Measurements from ENCODE around the gene RAB5IF.
"Not testable (repeated sequence)": the region's sequence is repeated elsewhere in the genome, so short reads cannot be mapped to it uniquely, and the experiment has no call there.

The RAB5IF gene

DNA sequence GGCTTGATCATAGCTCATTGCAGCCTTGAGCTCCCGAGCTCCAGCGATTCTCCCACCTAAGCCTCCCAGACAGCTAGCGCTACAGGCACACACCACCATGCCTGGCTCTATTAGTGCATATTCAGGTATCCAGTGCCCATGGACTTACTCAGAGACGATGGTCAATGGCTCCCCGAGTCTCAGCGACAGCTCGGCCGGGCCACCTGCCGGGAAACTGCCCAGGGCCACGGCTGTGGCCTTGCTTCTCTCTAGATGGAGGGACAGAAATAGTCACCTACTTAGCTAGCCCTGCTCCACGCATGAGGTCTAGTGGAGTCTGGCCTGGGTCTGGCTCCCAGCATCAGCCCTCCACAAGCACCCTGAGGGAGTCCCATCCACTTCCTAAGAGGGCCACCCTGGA lies 28.8 kb downstream of the RAB5IF start:
- no peaks in the 10 kb centered on the region for H3K79me2 ChIP-seq (ENCODE audit: insufficient read depth, low read length)
- no peak overlapping the region for H3K4me2 ChIP-seq (ENCODE audit: low read depth, low read length, poor library complexity, severe bottlenecking)
- H3K9me3 ChIP-seq (ENCODE audit: insufficient read depth, low read length) = no peaks in the 10 kb centered on the region
- no peak overlapping the region for H2AFZ ChIP-seq (ENCODE audit: low read depth, low read length, severe bottlenecking)
- H3K27me3 ChIP-seq (ENCODE audit: low read length) = no peaks in the 10 kb centered on the region
- no peaks in the 10 kb centered on the region for H3K36me3 ChIP-seq (ENCODE audit: low read length)
- no peaks in the 10 kb centered on the region for H4K20me1 ChIP-seq (ENCODE audit: low read depth, low read length)
- no peak overlapping the region for H3K27ac ChIP-seq (ENCODE audit: low read depth, low read length)
- H3K9me2 ChIP-seq (replicated peaks; ENCODE audit: insufficient read depth, low read length) = no peaks in the 10 kb centered on the region
- no peak overlapping the region for H3K4me3 ChIP-seq (ENCODE audit: insufficient read depth, low read length, poor library complexity, severe bottlenecking)
- H3F3A ChIP-seq (ENCODE audit: insufficient read depth) = no peaks in the 10 kb centered on the region
- TF ChIP-seq, protein P1, sequence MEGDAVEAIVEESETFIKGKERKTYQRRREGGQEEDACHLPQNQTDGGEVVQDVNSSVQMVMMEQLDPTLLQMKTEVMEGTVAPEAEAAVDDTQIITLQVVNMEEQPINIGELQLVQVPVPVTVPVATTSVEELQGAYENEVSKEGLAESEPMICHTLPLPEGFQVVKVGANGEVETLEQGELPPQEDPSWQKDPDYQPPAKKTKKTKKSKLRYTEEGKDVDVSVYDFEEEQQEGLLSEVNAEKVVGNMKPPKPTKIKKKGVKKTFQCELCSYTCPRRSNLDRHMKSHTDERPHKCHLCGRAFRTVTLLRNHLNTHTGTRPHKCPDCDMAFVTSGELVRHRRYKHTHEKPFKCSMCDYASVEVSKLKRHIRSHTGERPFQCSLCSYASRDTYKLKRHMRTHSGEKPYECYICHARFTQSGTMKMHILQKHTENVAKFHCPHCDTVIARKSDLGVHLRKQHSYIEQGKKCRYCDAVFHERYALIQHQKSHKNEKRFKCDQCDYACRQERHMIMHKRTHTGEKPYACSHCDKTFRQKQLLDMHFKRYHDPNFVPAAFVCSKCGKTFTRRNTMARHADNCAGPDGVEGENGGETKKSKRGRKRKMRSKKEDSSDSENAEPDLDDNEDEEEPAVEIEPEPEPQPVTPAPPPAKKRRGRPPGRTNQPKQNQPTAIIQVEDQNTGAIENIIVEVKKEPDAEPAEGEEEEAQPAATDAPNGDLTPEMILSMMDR (IDR thresholded peaks at IDR 0.05; ENCODE audit: insufficient read depth, low read length, poor library complexity, severe bottlenecking) = no peak
- no peak for TF ChIP-seq EZH2phosphoT487 (conservative IDR thresholded peaks at IDR 0.05; ENCODE audit: low read length)
- no peak overlapping the region for H3K9ac ChIP-seq (ENCODE audit: low read length)

GRCh38 chr20:36638876-36639400 lies 33.4 kb downstream of the RAB5IF start:
- not testable (repeated sequence) for H3K9me3 ChIP-seq (ENCODE audit: insufficient read depth, low read length); H2AFZ ChIP-seq (ENCODE audit: low read depth, low read length, severe bottlenecking); H3K79me2 ChIP-seq (ENCODE audit: insufficient read depth, low read length); H3K9me2 ChIP-seq (replicated peaks; ENCODE audit: insufficient read depth, low read length); H4K20me1 ChIP-seq (ENCODE audit: low read depth, low read length); H3K9ac ChIP-seq (ENCODE audit: low read length); H3K27ac ChIP-seq (ENCODE audit: low read depth, low read length); H3F3A ChIP-seq (ENCODE audit: insufficient read depth); H3K4me3 ChIP-seq (ENCODE audit: insufficient read depth, low read length, poor library complexity, severe bottlenecking); H3K36me3 ChIP-seq (ENCODE audit: low read length); H3K4me2 ChIP-seq (ENCODE audit: low read depth, low read length, poor library complexity, severe bottlenecking); H3K27me3 ChIP-seq (ENCODE audit: low read length)

- Histone ChIP-seq H3K4me2 (ENCODE audit: low read depth, low read length, poor library complexity, severe bottlenecking) (no peak overlapping the region), H4K20me1 (ENCODE audit: low read depth, low read length) (no peaks in the 10 kb centered on the region), H3K36me3 (ENCODE audit: low read length) (no peaks in the 10 kb centered on the region), H2AFZ (ENCODE audit: low read depth, low read length, severe bottlenecking) (no peak overlapping the region), H3K4me3 (ENCODE audit: insufficient read depth, low read length, poor library complexity, severe bottlenecking) (no peak overlapping the region), H3K27ac (ENCODE audit: low read depth, low read length) (no peak overlapping the region), H3K9me2 (replicated peaks; ENCODE audit: insufficient read depth, low read length) (no peaks in the 10 kb centered on the region), H3K9ac (ENCODE audit: low read length) (no peak overlapping the region), H3K9me3 (ENCODE audit: insufficient read depth, low read length) (no peaks in the 10 kb centered on the region), H3K79me2 (ENCODE audit: insufficient read depth, low read length) (no peaks in the 10 kb centered on the region), H3F3A (ENCODE audit: insufficient read depth) (no peaks in the 10 kb centered on the region), H3K27me3 (ENCODE audit: low read length) (no peaks in the 10 kb centered on the region)
- TF ChIP-seq, protein P1 (IDR thresholded peaks at IDR 0.05; ENCODE audit: insufficient read depth, low read length, poor library complexity, severe bottlenecking) = no peak
- TF ChIP-seq EZH2phosphoT487 (conservative IDR thresholded peaks at IDR 0.05; ENCODE audit: low read length) = no peak
These were observed 35.9 kb downstream of the RAB5IF start for GRCh38 chr20:36641506-36641843.

DNA sequence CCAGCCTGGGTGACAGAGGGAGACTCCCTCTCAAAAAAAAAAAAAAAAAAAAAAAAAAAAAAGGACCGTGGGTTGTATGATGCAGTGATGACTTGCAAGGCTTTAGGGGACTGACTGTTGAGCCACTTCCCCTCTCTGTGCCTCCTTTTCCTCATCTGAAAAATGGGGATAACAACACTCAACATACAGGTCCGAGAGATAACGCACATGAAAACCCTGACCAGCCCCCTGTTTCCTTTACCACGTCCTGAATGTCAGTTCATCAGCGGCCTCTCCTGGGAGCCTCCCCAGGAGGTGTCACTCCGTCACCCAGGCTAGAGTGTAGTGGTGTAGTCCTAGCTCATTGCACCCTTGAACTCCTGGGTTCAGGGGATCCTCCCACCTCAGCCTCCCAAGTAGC lies 36.6 kb downstream of the RAB5IF start:
- Histone ChIP-seq H3K36me3 (ENCODE audit: low read length) (no peaks in the 10 kb centered on the region), H3K79me2 (ENCODE audit: insufficient read depth, low read length) (no peaks in the 10 kb centered on the region), H3F3A (ENCODE audit: insufficient read depth) (no peaks in the 10 kb centered on the region), H4K20me1 (ENCODE audit: low read depth, low read length) (no peaks in the 10 kb centered on the region), H3K9me3 (ENCODE audit: insufficient read depth, low read length) (no peaks in the 10 kb centered on the region), H3K9ac (ENCODE audit: low read length) (no peak overlapping the region), H3K27ac (ENCODE audit: low read depth, low read length) (no peak overlapping the region), H3K4me2 (ENCODE audit: low read depth, low read length, poor library complexity, severe bottlenecking) (no peak overlapping the region), H2AFZ (ENCODE audit: low read depth, low read length, severe bottlenecking) (no peak overlapping the region), H3K9me2 (replicated peaks; ENCODE audit: insufficient read depth, low read length) (no peaks in the 10 kb centered on the region), H3K27me3 (ENCODE audit: low read length) (no peaks in the 10 kb centered on the region), H3K4me3 (ENCODE audit: insufficient read depth, low read length, poor library complexity, severe bottlenecking) (no peak overlapping the region)
- TF ChIP-seq EZH2phosphoT487 (conservative IDR thresholded peaks at IDR 0.05; ENCODE audit: low read length) = no peak
- TF ChIP-seq, protein P1 (IDR thresholded peaks at IDR 0.05; ENCODE audit: insufficient read depth, low read length, poor library complexity, severe bottlenecking) = no peak
